Activated B cell treated with CpG ODN at 0.5 μM for 24 hours (primary cell): ENCODE data around the gene WEE2. TPM values are rescaled to one million over a fixed set of nuclear protein-coding genes. Genes with fewer than 3 reads are reported as not detected.

Source experiments
- ATAC-seq: fragments of 200-7000 bp; cut with Tn5 transposase; one replicate; pipeline ENCODE4 v1.10.0; 2021; ENCODE audit warnings: low read depth, mild to moderate bottlenecking, moderate library complexity
- CTCF ChIA-PET: fragments of 350-600 bp; sonication (Branson Sonifier 250); formaldehyde crosslinking; loops from one replicate; lab custom pipeline; 2021; ENCODE audit warnings: antibody characterized with exemption; lab: Charles Lee
- POLR2A ChIA-PET: fragments of 350-600 bp; sonication (Branson Sonifier 250); formaldehyde crosslinking; loops from one replicate; lab custom pipeline; 2021; ENCODE audit warnings: antibody characterized with exemption; lab: Charles Lee
- DNase-seq: peaks from one replicate; pipeline ENCODE4 v3.0.0; 2022
- H3K27ac Mint-ChIP-seq: one replicate; pipeline ENCODE4 v1.8.0; 2020; ENCODE audit warnings: mixed read lengths
- H3K27me3 Mint-ChIP-seq: one replicate; pipeline ENCODE4 v1.8.0; 2021; ENCODE audit warnings: mixed read lengths
- H3K36me3 Mint-ChIP-seq: one replicate; pipeline ENCODE4 v1.8.0; 2021; ENCODE audit warnings: low read depth, mixed read lengths
- H3K4me1 Mint-ChIP-seq: one replicate; pipeline ENCODE4 v1.8.0; 2021; ENCODE audit warnings: mixed read lengths
- H3K4me3 Mint-ChIP-seq: one replicate; pipeline ENCODE4 v1.8.0; 2020; ENCODE audit warnings: mild to moderate bottlenecking, mixed read lengths
- H3K9me3 Mint-ChIP-seq: one replicate; pipeline ENCODE4 v1.8.0; 2020; ENCODE audit warnings: mixed read lengths
- intact Hi-C: fragments of 100-400 bp; cut with micrococcal nuclease; formaldehyde crosslinking; loops from one replicate; pipeline ENCODE4 v1.15.1; 2024
- total RNA-seq: library from RNA; stranded (reverse); gene quantifications from 2 replicates; pipeline ENCODE4 v1.2.3, GENCODE V29; 2022
- TF ChIP-seq, protein P1 (sequence below): fragments of 200-600 bp; IDR thresholded peaks from one replicate; pipeline ENCODE4 v1.8.0; 2022; ENCODE audit warnings: antibody characterized with exemption, mild to moderate bottlenecking

The WEE2 gene
- total RNA-seq, 1 donor from 2014 or later, result not detected

- intact Hi-C loops, result no loop called here
- TF ChIP-seq, protein P1, sequence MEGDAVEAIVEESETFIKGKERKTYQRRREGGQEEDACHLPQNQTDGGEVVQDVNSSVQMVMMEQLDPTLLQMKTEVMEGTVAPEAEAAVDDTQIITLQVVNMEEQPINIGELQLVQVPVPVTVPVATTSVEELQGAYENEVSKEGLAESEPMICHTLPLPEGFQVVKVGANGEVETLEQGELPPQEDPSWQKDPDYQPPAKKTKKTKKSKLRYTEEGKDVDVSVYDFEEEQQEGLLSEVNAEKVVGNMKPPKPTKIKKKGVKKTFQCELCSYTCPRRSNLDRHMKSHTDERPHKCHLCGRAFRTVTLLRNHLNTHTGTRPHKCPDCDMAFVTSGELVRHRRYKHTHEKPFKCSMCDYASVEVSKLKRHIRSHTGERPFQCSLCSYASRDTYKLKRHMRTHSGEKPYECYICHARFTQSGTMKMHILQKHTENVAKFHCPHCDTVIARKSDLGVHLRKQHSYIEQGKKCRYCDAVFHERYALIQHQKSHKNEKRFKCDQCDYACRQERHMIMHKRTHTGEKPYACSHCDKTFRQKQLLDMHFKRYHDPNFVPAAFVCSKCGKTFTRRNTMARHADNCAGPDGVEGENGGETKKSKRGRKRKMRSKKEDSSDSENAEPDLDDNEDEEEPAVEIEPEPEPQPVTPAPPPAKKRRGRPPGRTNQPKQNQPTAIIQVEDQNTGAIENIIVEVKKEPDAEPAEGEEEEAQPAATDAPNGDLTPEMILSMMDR, result no peak
These were observed 7.9 kb downstream of the WEE2 start for GRCh38 chr7:141715794-141716689.

DNA sequence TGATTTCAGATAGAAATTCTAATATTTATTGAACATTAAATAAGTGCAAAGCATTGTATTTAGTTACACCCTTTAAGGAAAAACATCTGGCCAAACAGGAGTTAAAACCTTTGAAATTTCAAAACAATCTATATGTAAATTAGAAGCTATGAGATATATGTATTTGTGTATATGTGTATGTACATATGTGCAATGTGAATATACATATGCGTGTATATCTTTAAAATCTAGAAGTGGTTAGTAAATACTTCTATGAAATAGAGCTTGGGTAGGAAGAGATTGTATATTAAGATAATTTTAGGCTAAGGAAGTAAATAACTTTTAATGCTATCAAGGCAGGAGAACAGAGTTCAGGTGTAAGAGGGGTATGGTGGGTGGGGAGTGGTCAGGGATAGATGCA, 9.3 kb downstream of the WEE2 start:
- ATAC-seq, result no peak
- POLR2A ChIA-PET, result no interaction called here
- H3K27ac Mint-ChIP-seq, result no peak overlapping the region
- H3K4me3 Mint-ChIP-seq, result no peak overlapping the region
- no peaks in the 10 kb centered on the region for H3K4me1 Mint-ChIP-seq
- DNase-seq, result no peak
- TF ChIP-seq, protein P1, result no peak
- H3K9me3 Mint-ChIP-seq, result no peaks in the 10 kb centered on the region
- H3K27me3 Mint-ChIP-seq, result no peaks in the 10 kb centered on the region
- CTCF ChIA-PET, result no interaction called here
- no peaks in the 10 kb centered on the region for H3K36me3 Mint-ChIP-seq
- intact Hi-C loops, result no loop called here

More at GRCh38 chr7:141715794-141716689, 7.9 kb downstream of the WEE2 start:
- no peaks in the 10 kb centered on the region for H3K4me1 Mint-ChIP-seq
- ATAC-seq (no peak), DNase-seq (no peak)
- POLR2A ChIA-PET, result no interaction called here
- CTCF ChIA-PET, result no interaction called here
- H3K36me3 Mint-ChIP-seq, result no peaks in the 10 kb centered on the region
- no peak overlapping the region for H3K27ac Mint-ChIP-seq
- H3K9me3 Mint-ChIP-seq, result no peaks in the 10 kb centered on the region
- no peaks in the 10 kb centered on the region for H3K27me3 Mint-ChIP-seq
- H3K4me3 Mint-ChIP-seq, result no peak overlapping the region

GRCh38 chr7:141722529-141722928, 14.4 kb downstream of the WEE2 start:
- no peaks in the 10 kb centered on the region for H3K27me3 Mint-ChIP-seq
- no peak overlapping the region for H3K27ac Mint-ChIP-seq
- intact Hi-C loops, result no loop called here
- TF ChIP-seq, protein P1, result no peak
- H3K9me3 Mint-ChIP-seq, result no peaks in the 10 kb centered on the region
- H3K36me3 Mint-ChIP-seq, result no peaks in the 10 kb centered on the region
- ChIA-PET CTCF (no interaction called here), POLR2A (no interaction called here)
- ATAC-seq (no peak), DNase-seq (no peak)
- no peak overlapping the region for H3K4me3 Mint-ChIP-seq
- H3K4me1 Mint-ChIP-seq, result no peaks in the 10 kb centered on the region

- DNase-seq, result no peak
- no peak overlapping the region for H3K4me3 Mint-ChIP-seq
- H3K36me3 Mint-ChIP-seq, result no peaks in the 10 kb centered on the region
- ChIA-PET CTCF (no interaction called here), POLR2A (no interaction called here)
- TF ChIP-seq, protein P1, result no peak
- no peaks in the 10 kb centered on the region for H3K4me1 Mint-ChIP-seq
- H3K27ac Mint-ChIP-seq, result no peak overlapping the region
- no peak for ATAC-seq
- no peaks in the 10 kb centered on the region for H3K9me3 Mint-ChIP-seq
- intact Hi-C loops, result no loop called here
- H3K27me3 Mint-ChIP-seq, result no peaks in the 10 kb centered on the region
These were observed 20.9 kb downstream of the WEE2 start for GRCh38 chr7:141729020-141729419.

DNA sequence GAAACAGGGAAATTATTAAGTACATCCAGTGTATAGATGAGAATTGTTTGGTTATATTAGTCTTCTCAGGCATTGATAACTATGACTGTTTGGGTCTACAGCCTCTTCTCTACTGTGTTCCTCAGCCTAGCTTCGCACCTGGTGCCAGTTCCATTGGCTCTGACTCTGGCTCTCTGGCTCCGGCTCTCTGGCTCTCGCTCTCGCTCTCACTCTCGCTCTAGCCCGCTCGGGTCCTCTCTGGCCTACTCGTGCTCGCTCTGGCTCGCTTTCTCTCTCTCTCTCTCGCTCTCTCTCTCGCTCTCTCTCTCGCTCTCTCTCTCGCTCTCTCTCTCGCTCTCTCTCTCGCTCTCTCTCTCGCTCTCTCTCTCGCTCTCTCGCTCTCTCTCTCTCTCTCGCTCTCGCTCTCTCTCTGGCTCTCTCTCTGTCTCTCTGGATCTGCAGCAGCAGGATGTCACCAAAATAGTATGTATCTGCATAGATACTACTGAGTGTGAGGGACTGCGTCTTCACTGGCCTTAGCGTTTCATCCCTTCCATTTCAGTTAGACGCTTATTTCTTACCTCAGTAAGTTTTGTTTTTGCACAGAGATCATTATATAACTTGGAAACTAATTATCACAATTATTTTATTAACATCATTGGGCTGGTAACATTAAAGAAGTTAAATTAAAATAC, 23.5 kb downstream of the WEE2 start:
- ATAC-seq (no peak), DNase-seq (no peak)
- no peaks in the 10 kb centered on the region for H3K36me3 Mint-ChIP-seq
- TF ChIP-seq, protein P1, result no peak
- H3K4me3 Mint-ChIP-seq, result peak overlapping the region; percentile 45
- H3K9me3 Mint-ChIP-seq, result no peaks in the 10 kb centered on the region
- intact Hi-C loops, result no loop called here
- ChIA-PET CTCF (no interaction called here), POLR2A (no interaction called here)
- peaks cover under 1% of the 10 kb centered on the region for H3K4me1 Mint-ChIP-seq
- peak overlapping the region; percentile 54 for H3K27ac Mint-ChIP-seq
- H3K27me3 Mint-ChIP-seq, result no peaks in the 10 kb centered on the region
